ENCODE results near the gene SPTSSB.

DNA sequence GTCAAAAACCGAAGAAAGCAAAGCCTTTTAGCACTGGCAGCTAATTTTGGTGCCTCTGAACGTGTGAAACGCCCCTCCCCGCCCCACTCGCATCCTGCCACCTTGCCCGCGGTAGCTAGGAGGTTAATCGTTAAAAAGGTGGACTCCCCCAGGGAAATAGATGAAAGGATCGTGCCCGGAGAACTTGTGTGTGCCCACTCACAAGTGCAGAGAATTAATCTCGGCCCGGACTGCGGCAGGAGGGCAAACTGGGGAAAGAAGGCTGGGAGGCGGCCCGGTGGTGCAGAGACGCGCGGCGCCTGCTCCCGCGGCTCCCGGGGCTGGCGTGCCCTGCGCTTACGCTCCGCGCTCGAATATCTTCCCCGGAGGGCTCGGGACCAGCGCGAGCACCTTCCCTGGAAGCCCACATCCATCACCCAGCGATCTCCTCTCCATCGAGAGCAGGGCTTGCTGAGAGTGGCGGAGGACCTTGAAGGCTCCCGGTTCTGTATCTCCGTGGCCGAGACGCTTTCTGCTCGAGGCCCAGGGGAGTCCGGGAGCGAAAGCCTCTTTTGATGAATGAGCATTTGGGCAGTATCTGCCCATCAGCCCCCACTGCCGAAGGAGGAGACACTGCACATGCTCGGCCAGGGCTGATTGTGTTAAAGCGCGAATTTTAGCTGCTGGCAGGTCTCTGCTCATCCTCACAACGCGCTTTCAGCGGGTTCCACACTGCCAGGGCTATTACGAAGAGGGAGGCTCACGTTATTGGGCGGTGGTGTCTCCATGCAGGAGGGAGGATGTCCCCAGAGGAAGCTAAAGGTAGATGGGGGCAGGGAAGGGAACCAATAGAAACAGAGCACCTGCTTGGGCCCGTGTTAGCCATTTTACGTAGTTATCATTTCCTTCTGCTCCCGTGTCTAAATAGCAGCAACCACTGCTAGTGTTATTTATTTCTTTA lies 1.3 kb upstream of the SPTSSB start:
- no peak for TF ChIP-seq CTCF (IDR thresholded peaks at IDR 0.05)
- no peak for TF ChIP-seq POLR2A (IDR thresholded peaks at IDR 0.05)

Measured in lower leg skin (tissue), 3 donors.